ENCODE measurements around the gene PRKRIP1.

DNA sequence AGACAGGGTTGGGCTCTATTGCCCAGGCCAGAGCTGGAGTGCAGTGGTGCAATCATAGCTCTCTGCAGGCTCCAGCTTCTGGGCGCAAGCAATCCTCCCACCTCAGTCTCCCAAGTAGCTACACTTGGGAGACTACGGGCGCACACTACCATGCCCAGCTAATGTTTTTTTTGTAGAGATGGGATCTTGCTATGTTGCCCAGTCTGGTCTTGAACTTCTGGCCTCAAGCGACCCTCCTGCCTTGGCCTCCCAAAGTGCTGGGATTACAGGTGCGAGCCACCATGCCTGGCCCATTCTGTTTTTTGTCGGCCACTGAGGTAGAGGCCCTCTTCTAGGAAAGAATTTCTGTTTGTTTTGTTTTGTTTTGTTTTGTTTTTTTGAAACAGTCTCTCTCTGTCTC is 56.3 kb downstream of the PRKRIP1 start:
- TF ChIP-seq, protein P1, sequence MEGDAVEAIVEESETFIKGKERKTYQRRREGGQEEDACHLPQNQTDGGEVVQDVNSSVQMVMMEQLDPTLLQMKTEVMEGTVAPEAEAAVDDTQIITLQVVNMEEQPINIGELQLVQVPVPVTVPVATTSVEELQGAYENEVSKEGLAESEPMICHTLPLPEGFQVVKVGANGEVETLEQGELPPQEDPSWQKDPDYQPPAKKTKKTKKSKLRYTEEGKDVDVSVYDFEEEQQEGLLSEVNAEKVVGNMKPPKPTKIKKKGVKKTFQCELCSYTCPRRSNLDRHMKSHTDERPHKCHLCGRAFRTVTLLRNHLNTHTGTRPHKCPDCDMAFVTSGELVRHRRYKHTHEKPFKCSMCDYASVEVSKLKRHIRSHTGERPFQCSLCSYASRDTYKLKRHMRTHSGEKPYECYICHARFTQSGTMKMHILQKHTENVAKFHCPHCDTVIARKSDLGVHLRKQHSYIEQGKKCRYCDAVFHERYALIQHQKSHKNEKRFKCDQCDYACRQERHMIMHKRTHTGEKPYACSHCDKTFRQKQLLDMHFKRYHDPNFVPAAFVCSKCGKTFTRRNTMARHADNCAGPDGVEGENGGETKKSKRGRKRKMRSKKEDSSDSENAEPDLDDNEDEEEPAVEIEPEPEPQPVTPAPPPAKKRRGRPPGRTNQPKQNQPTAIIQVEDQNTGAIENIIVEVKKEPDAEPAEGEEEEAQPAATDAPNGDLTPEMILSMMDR (IDR thresholded peaks at IDR 0.05) = no peak
- TF ChIP-seq POLR2A (IDR thresholded peaks at IDR 0.05) = no peak
